T-cell (primary cell): ENCODE results near the gene IGFL2. TPM values are rescaled to one million over a fixed set of nuclear protein-coding genes. Genes with fewer than 3 reads are reported as not detected.

Experiments used
- ATAC-seq, 4 experiments: fragments of 200-7000 bp in 3 of 4; fragments of 150-1000 bp in 1 of 4; cut with Tn5 transposase; replicated peaks in 1 of 4; 1 replicate in 3 of 4; 2 replicates in 1 of 4; pipeline ENCODE4 v1.10.0; 2021; ENCODE audit warnings: moderate library complexity in 3 of 4, mild to moderate bottlenecking in 2 of 4, moderate number of reproducible peaks in 1 of 4
- CTCF ChIA-PET, 2 donors: fragments of 300-600 bp; sonication (Branson Sonifier 250); formaldehyde crosslinking; loops; one replicate each; lab custom pipeline; 2022; ENCODE audit warnings: antibody characterized with exemption in 2 of 2; lab: Charles Lee
- POLR2A ChIA-PET, 2 donors: fragments of 300-600 bp; sonication (Branson Sonifier 250); formaldehyde crosslinking; loops; one replicate each; lab custom pipeline; 2022; ENCODE audit warnings: antibody characterized with exemption in 2 of 2; lab: Charles Lee
- DNase-seq, 35 experiments: peaks; one replicate each; pipeline versions ENCODE4 v3.0.0 to v3.0.0-alpha.2; 2013 to 2023
- H3K27ac ChIP-seq: one replicate; pipeline ENCODE4 v1.5.1; 2013; ENCODE audit warnings: low read length
- H3K27me3 ChIP-seq, 2 experiments: replicated peaks in 1 of 2; 1 replicate in 1 of 2; 2 replicates in 1 of 2; pipeline versions ENCODE4 v1.6.1 to v1.7.0; 2013; ENCODE audit warnings: low read length in 1 of 2, mixed read lengths in 1 of 2; ENCODE audit not compliant: control insufficient read depth in 2 of 2, insufficient read depth in 2 of 2; ENCODE audit errors: extremely low read depth in 1 of 2
- H3K36me3 ChIP-seq, 2 donors: 1 replicate in 1 of 2; 2 replicates in 1 of 2; pipeline versions ENCODE4 v1.6.1 to v1.7.0; 2013; ENCODE audit warnings: low read length in 1 of 2; ENCODE audit not compliant: control insufficient read depth in 2 of 2, insufficient read depth in 1 of 2; ENCODE audit errors: extremely low read depth in 1 of 2
- H3K4me1 ChIP-seq, 2 experiments: 1 replicate in 1 of 2; 2 replicates in 1 of 2; pipeline versions ENCODE4 v1.6.1 to v1.7.0; 2013; ENCODE audit warnings: low read length in 2 of 2, mixed read lengths in 1 of 2; ENCODE audit not compliant: insufficient read depth in 2 of 2, control insufficient read depth in 1 of 2; ENCODE audit errors: extremely low read depth in 1 of 2
- H3K4me3 ChIP-seq, 2 donors: 1 replicate in 1 of 2; 2 replicates in 1 of 2; pipeline versions ENCODE4 v1.5.1 to v1.7.0; 2013; ENCODE audit warnings: mild to moderate bottlenecking in 2 of 2, low read length in 1 of 2, moderate library complexity in 1 of 2; ENCODE audit not compliant: control insufficient read depth in 1 of 2; ENCODE audit errors: extremely low read depth in 1 of 2
- H3K9me3 ChIP-seq: 2 replicates; pipeline ENCODE4 v1.7.0; 2013
- H3K27ac Mint-ChIP-seq, 2 donors: one replicate each; pipeline ENCODE4 v1.8.0; 2020 to 2021; ENCODE audit warnings: mild to moderate bottlenecking in 2 of 2, mixed read lengths in 2 of 2
- H3K27me3 Mint-ChIP-seq, 2 donors: one replicate each; pipeline ENCODE4 v1.8.0; 2021 to 2022; ENCODE audit warnings: mixed read lengths in 2 of 2
- H3K36me3 Mint-ChIP-seq: one replicate; pipeline ENCODE4 v1.8.0; 2021; ENCODE audit warnings: mixed read lengths
- H3K4me1 Mint-ChIP-seq, 3 donors: one replicate each; pipeline ENCODE4 v1.8.0; 2020 to 2022; ENCODE audit warnings: mixed read lengths in 3 of 3, mild to moderate bottlenecking in 1 of 3
- H3K4me3 Mint-ChIP-seq, 3 donors: one replicate each; pipeline ENCODE4 v1.8.0; 2020 to 2022; ENCODE audit warnings: mild to moderate bottlenecking in 3 of 3, mixed read lengths in 3 of 3, moderate library complexity in 3 of 3
- H3K9me3 Mint-ChIP-seq, 3 donors: one replicate each; pipeline ENCODE4 v1.8.0; 2020 to 2022; ENCODE audit warnings: mixed read lengths in 3 of 3
- WGBS: methylation state at CpG from one replicate; pipeline ENCODE4 v1.1.5; 2013; ENCODE audit warnings: missing lambda C conversion rate; ENCODE audit not compliant: insufficient coverage; 5-methylcytosine and 5-hydroxymethylcytosine counted together
- total RNA-seq, 35 experiments: library from RNA in 6 of 35; stranded (reverse) in 6 of 35; fragments of 120-200 nt in 1 of 35; gene quantifications; one replicate each; pipeline versions ENCODE4 v1.2.1 to v1.2.4 and lab custom pipeline; 2013 to 2026

Gene IGFL2
- total RNA-seq, 5 donors from 2014 or later (not counting 1 experiment from before 2014, with no cell fraction given) = 0.32 TPM; not detected in 4

GRCh38 chr19:46133777-46134241, 14.2 kb upstream of the IGFL2 start:
- POLR2A ChIA-PET = no interaction called here
- Mint-ChIP-seq H3K4me3 (no peak overlapping the region), H3K27me3 (peaks cover 43 to 55% of the 10 kb centered on the region in 2 donors), H3K36me3 (no peaks in the 10 kb centered on the region), H3K27ac (no peak overlapping the region), H3K4me1 (no peaks in the 10 kb centered on the region), H3K9me3 (no peaks in the 10 kb centered on the region)
- H3K4me1 ChIP-seq = no peaks in the 10 kb centered on the region
- DNase-seq (no peak), ATAC-seq (no peak)
- no peaks in the 10 kb centered on the region for H3K36me3 ChIP-seq
- CTCF ChIA-PET = no interaction called here
- WGBS = 67% methylated on average over 1 of the region's 1 CpG
- H3K27ac ChIP-seq = no peak overlapping the region
- peaks cover 0 to 15% of the 10 kb centered on the region in 2 experiments for H3K27me3 ChIP-seq
- H3K9me3 ChIP-seq = no peaks in the 10 kb centered on the region
- no peak overlapping the region for H3K4me3 ChIP-seq

GRCh38 chr19:46134527-46134926, 13.5 kb upstream of the IGFL2 start:
- H3K4me3 ChIP-seq = no peak overlapping the region
- H3K27me3 ChIP-seq = peaks cover 0 to 19% of the 10 kb centered on the region in 2 experiments
- H3K9me3 ChIP-seq = no peaks in the 10 kb centered on the region
- H3K4me1 ChIP-seq = no peaks in the 10 kb centered on the region
- Mint-ChIP-seq H3K9me3 (no peaks in the 10 kb centered on the region), H3K36me3 (no peaks in the 10 kb centered on the region), H3K27me3 (peaks cover 42 to 50% of the 10 kb centered on the region in 2 donors), H3K27ac (no peak overlapping the region), H3K4me1 (no peaks in the 10 kb centered on the region), H3K4me3 (no peak overlapping the region)
- H3K36me3 ChIP-seq = no peaks in the 10 kb centered on the region
- DNase-seq (no peak), ATAC-seq (no peak)
- no peak overlapping the region for H3K27ac ChIP-seq
- ChIA-PET POLR2A (no interaction called here), CTCF (no interaction called here)

- Histone ChIP-seq H3K27ac (no peak overlapping the region), H3K36me3 (no peaks in the 10 kb centered on the region), H3K27me3 (peaks cover 2 to 15% of the 10 kb centered on the region in 2 experiments), H3K9me3 (no peaks in the 10 kb centered on the region), H3K4me1 (no peaks in the 10 kb centered on the region), H3K4me3 (no peak overlapping the region)
- ChIA-PET POLR2A (no interaction called here), CTCF (no interaction called here)
- DNase-seq (no peak), ATAC-seq (no peak)
- Mint-ChIP-seq H3K4me3 (no peak overlapping the region), H3K27me3 (peaks cover 33 to 45% of the 10 kb centered on the region in 2 donors), H3K4me1 (no peaks in the 10 kb centered on the region), H3K36me3 (no peaks in the 10 kb centered on the region), H3K27ac (no peak overlapping the region), H3K9me3 (no peaks in the 10 kb centered on the region)
- WGBS = 53% methylated on average over 4 of the region's 4 CpGs
Observed at GRCh38 chr19:46137915-46138473, 10.0 kb upstream of the IGFL2 start.

GRCh38 chr19:46141421-46141820, 6.6 kb upstream of the IGFL2 start:
- ATAC-seq (no peak), DNase-seq (no peak)
- H3K27me3 ChIP-seq = peaks cover 2 to 15% of the 10 kb centered on the region in 2 experiments
- peaks cover 28 to 34% of the 10 kb centered on the region in 2 donors for H3K27me3 Mint-ChIP-seq
- no peaks in the 10 kb centered on the region for H3K36me3 Mint-ChIP-seq
- H3K4me1 ChIP-seq = no peaks in the 10 kb centered on the region
- no peak overlapping the region for H3K27ac Mint-ChIP-seq
- no peak overlapping the region for H3K4me3 Mint-ChIP-seq
- no peaks in the 10 kb centered on the region for H3K9me3 Mint-ChIP-seq
- ChIA-PET CTCF (no interaction called here), POLR2A (no interaction called here)
- no peaks in the 10 kb centered on the region for H3K4me1 Mint-ChIP-seq
- H3K27ac ChIP-seq = no peak overlapping the region
- no peaks in the 10 kb centered on the region for H3K36me3 ChIP-seq
- no peak overlapping the region for H3K4me3 ChIP-seq
- no peaks in the 10 kb centered on the region for H3K9me3 ChIP-seq
- 38% methylated on average over 1 of the region's 1 CpG for WGBS

- H3K36me3 ChIP-seq = no peaks in the 10 kb centered on the region
- ChIA-PET POLR2A (no interaction called here), CTCF (no interaction called here)
- DNase-seq = no peak
- no peaks in the 10 kb centered on the region for H3K9me3 Mint-ChIP-seq
- no peak overlapping the region for H3K4me3 ChIP-seq
- no peaks in the 10 kb centered on the region for H3K9me3 ChIP-seq
- ATAC-seq = no peak
- no peak overlapping the region for H3K4me3 Mint-ChIP-seq
- no peak overlapping the region for H3K27ac Mint-ChIP-seq
- peaks cover 30 to 36% of the 10 kb centered on the region in 2 donors for H3K27me3 Mint-ChIP-seq
- H3K36me3 Mint-ChIP-seq = no peaks in the 10 kb centered on the region
- peaks cover 2 to 14% of the 10 kb centered on the region in 2 experiments for H3K27me3 ChIP-seq
- WGBS = 0% methylated on average over 1 of the region's 4 CpGs
- no peaks in the 10 kb centered on the region for H3K4me1 ChIP-seq
- H3K4me1 Mint-ChIP-seq = no peaks in the 10 kb centered on the region
- no peak overlapping the region for H3K27ac ChIP-seq
Observed at GRCh38 chr19:46142294-46142693, 5.7 kb upstream of the IGFL2 start.

GRCh38 chr19:46144756-46145155, 3.3 kb upstream of the IGFL2 start:
- WGBS = 50% methylated on average over 1 of the region's 3 CpGs
- H3K9me3 Mint-ChIP-seq = no peaks in the 10 kb centered on the region
- H3K9me3 ChIP-seq = no peaks in the 10 kb centered on the region
- ChIA-PET CTCF (no interaction called here), POLR2A (no interaction called here)
- ATAC-seq (no peak), DNase-seq (no peak)
- no peaks in the 10 kb centered on the region for H3K36me3 Mint-ChIP-seq
- no peak overlapping the region for H3K4me3 ChIP-seq
- peaks cover 32 to 42% of the 10 kb centered on the region in 2 donors for H3K27me3 Mint-ChIP-seq
- H3K4me1 Mint-ChIP-seq = no peaks in the 10 kb centered on the region
- H3K27me3 ChIP-seq = peaks cover 2 to 6% of the 10 kb centered on the region in 2 experiments
- no peak overlapping the region for H3K4me3 Mint-ChIP-seq
- H3K27ac Mint-ChIP-seq = no peak overlapping the region
- H3K4me1 ChIP-seq = no peaks in the 10 kb centered on the region
- no peaks in the 10 kb centered on the region for H3K36me3 ChIP-seq
- H3K27ac ChIP-seq = no peak overlapping the region
